ENCODE data around the gene HELB. TPM values are rescaled to one million over a fixed set of nuclear protein-coding genes. Genes with fewer than 3 reads are reported as not detected.

HELB gene
- total RNA-seq, 1 experiment from 2014 or later = 9.3 TPM

- no peaks in the 10 kb centered on the region for H3K4me1 ChIP-seq (ENCODE audit: control insufficient read depth in 1 of 2, insufficient read depth in 2 of 2, low read length in 2 of 2)
- ATAC-seq = no peak
- H3K9ac ChIP-seq (ENCODE audit: low read length) = no peak overlapping the region
- no peak for DNase-seq (ENCODE audit: low read depth, low spot score)
- ChIA-PET POLR2A (no interaction called here), RAD21 (ENCODE audit: low non-redundant PET in 1 of 2, low total read pairs in 2 of 2, uncharacterized antibody in 2 of 2, unreplicated experiment in 2 of 2) (no interaction called here), CTCF (no interaction called here)
- no TSS peak for BruUV-seq (replicated peaks)
- H4K20me1 ChIP-seq (ENCODE audit: insufficient read depth) = no peaks in the 10 kb centered on the region
- TF ChIP-seq FOSL1 (IDR thresholded peaks at IDR 0.05; ENCODE audit: low read depth) = no peak
- TF ChIP-seq YY1 (IDR thresholded peaks at IDR 0.05; ENCODE audit: extremely low read depth, insufficient replicate concordance, low read depth, low read length) = no peak
- TF ChIP-seq SRF (IDR thresholded peaks at IDR 0.05; ENCODE audit: low read depth) = no peak
- TF ChIP-seq SIN3A (IDR thresholded peaks at IDR 0.05; ENCODE audit: low read depth) = no peak
- no peak for TF ChIP-seq EZH2phosphoT487 (IDR thresholded peaks at IDR 0.05; ENCODE audit: borderline replicate concordance)
- TF ChIP-seq CEBPB (IDR thresholded peaks at IDR 0.05; ENCODE audit: low read depth) = no peak
- TF ChIP-seq RAD21 (IDR thresholded peaks at IDR 0.05; ENCODE audit: low read depth) = no peak
- TF ChIP-seq REST (IDR thresholded peaks at IDR 0.05; ENCODE audit: low read depth) = no peak
- no peak for TF ChIP-seq JUND (IDR thresholded peaks at IDR 0.05)
- TF ChIP-seq EGR1 (IDR thresholded peaks at IDR 0.05; ENCODE audit: low read depth) = no peak
- TF ChIP-seq CBX3 (IDR thresholded peaks at IDR 0.05; ENCODE audit: low read depth) = no peak
- no peak for TF ChIP-seq ZBTB33 (IDR thresholded peaks at IDR 0.05; ENCODE audit: extremely low read depth, insufficient replicate concordance, low read length)
- TF ChIP-seq ZFX (IDR thresholded peaks at IDR 0.05) = no peak
- no peak for TF ChIP-seq ZNF274 (IDR thresholded peaks at IDR 0.05; ENCODE audit: low read depth, low read length)
- no peak for TF ChIP-seq TCF7L2 (IDR thresholded peaks at IDR 0.05; ENCODE audit: borderline replicate concordance, extremely low read depth, insufficient read depth, insufficient read length)
- no peak for TF ChIP-seq ELF1 (IDR thresholded peaks at IDR 0.05; ENCODE audit: borderline replicate concordance, low read depth)
- TF ChIP-seq EZH2 (IDR thresholded peaks at IDR 0.05) = no peak
- no peak for TF ChIP-seq POLR2A (IDR thresholded peaks at IDR 0.05; ENCODE audit: borderline replicate concordance, extremely low read depth, insufficient read depth, insufficient read length)
- no peak for TF ChIP-seq ATF3 (IDR thresholded peaks at IDR 0.05)
- TF ChIP-seq SP1 (IDR thresholded peaks at IDR 0.05; ENCODE audit: low read depth) = no peak
- H2AFZ ChIP-seq (ENCODE audit: low read depth, low read length, poor library complexity, severe bottlenecking) = no peak overlapping the region
- no peak overlapping the region for H3K4me3 ChIP-seq (replicated peaks in 1 of 2; ENCODE audit: low read depth in 1 of 2, low read length in 2 of 2)
- no peaks in the 10 kb centered on the region for H3K9me3 ChIP-seq (ENCODE audit: control insufficient read depth in 1 of 2, insufficient read depth in 1 of 2, low read depth in 1 of 2, low read length in 2 of 2)
- peaks cover 28% of the 10 kb centered on the region for H3K27me3 ChIP-seq (ENCODE audit: insufficient read depth, low read length)
- no peaks in the 10 kb centered on the region for H3K79me2 ChIP-seq (ENCODE audit: insufficient read depth, low read length)
- no peak overlapping the region for H3K27ac ChIP-seq (ENCODE audit: low read depth, low read length)
- intact Hi-C loops (cut with micrococcal nuclease) = no loop called here
- H3K4me2 ChIP-seq (ENCODE audit: low read length) = no peak overlapping the region
- no peaks in the 10 kb centered on the region for H3K36me3 ChIP-seq (ENCODE audit: control insufficient read depth in 1 of 2, insufficient read depth in 2 of 2, low read length in 2 of 2)
- H3K9me2 ChIP-seq (ENCODE audit: insufficient read depth) = no peaks in the 10 kb centered on the region
Observed at GRCh38 chr12:66367015-66367667, 64.8 kb downstream of the HELB start.

Data from HCT116 (cell line).